ENCODE data around the gene ANP32B.

GRCh38 chr9:97963232-97963631 lies 19.9 kb upstream of the ANP32B start:
- TF ChIP-seq, protein P1, sequence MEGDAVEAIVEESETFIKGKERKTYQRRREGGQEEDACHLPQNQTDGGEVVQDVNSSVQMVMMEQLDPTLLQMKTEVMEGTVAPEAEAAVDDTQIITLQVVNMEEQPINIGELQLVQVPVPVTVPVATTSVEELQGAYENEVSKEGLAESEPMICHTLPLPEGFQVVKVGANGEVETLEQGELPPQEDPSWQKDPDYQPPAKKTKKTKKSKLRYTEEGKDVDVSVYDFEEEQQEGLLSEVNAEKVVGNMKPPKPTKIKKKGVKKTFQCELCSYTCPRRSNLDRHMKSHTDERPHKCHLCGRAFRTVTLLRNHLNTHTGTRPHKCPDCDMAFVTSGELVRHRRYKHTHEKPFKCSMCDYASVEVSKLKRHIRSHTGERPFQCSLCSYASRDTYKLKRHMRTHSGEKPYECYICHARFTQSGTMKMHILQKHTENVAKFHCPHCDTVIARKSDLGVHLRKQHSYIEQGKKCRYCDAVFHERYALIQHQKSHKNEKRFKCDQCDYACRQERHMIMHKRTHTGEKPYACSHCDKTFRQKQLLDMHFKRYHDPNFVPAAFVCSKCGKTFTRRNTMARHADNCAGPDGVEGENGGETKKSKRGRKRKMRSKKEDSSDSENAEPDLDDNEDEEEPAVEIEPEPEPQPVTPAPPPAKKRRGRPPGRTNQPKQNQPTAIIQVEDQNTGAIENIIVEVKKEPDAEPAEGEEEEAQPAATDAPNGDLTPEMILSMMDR (IDR thresholded peaks at IDR 0.05; ENCODE audit: poor library complexity), result no peak
- TF ChIP-seq EZH2 (IDR thresholded peaks at IDR 0.05; ENCODE audit: borderline replicate concordance), result no peak
- no peak for TF ChIP-seq EZH2phosphoT487 (IDR thresholded peaks at IDR 0.05; ENCODE audit: low read depth, severe bottlenecking, unreplicated experiment)

All from hepatocyte (in vitro differentiated cells).